ENCODE results near the gene LYPD6. TPM values are rescaled to one million over a fixed set of nuclear protein-coding genes. Genes with fewer than 3 reads are reported as not detected.

Gene LYPD6
- total and polyA plus RNA-seq, 2 donors (not counting 3 experiments of a cell fraction or from before 2014, with no cell fraction given), result 3.0 to 4.0 TPM

GRCh38 chr2:149281441-149281840, 48.9 kb upstream of the LYPD6 start:
- H2AFZ ChIP-seq (ENCODE audit: low read depth, low read length), result no peak overlapping the region
- H3K9ac ChIP-seq (replicated peaks; ENCODE audit: extremely low read depth, insufficient read depth, low read length), result no peak overlapping the region
- H3K9me1 ChIP-seq (replicated peaks; ENCODE audit: control insufficient read depth, extremely low read depth, insufficient read depth, low read length), result no peaks in the 10 kb centered on the region
- no peak overlapping the region for H3K27ac ChIP-seq (ENCODE audit: insufficient read depth, low read depth, low read length)
- H4K20me1 ChIP-seq (replicated peaks; ENCODE audit: control insufficient read depth, extremely low read depth, insufficient read depth, low read length), result no peaks in the 10 kb centered on the region
- no TSS peak for BruUV-seq (replicated peaks)
- POLR2A ChIA-PET, result no interaction called here
- intact Hi-C loops (cut with micrococcal nuclease) (no loop called here), dilution Hi-C loops (cut with MboI; ENCODE audit: extremely low pct_ligation_motif_present, low sequenced_read_pairs) (no loop called here)
- no peaks in the 10 kb centered on the region for H3K4me1 ChIP-seq (ENCODE audit: control insufficient read depth, extremely low read depth, insufficient read depth, low read length)
- no peaks in the 10 kb centered on the region for H3K27me3 ChIP-seq (ENCODE audit: control insufficient read depth in 2 of 2, insufficient read depth in 2 of 2, low read length in 2 of 2)
- FAIRE-seq (no peak), DNase-seq (ENCODE audit: low read depth, low spot score) (no peak)
- H3K9me3 ChIP-seq (replicated peaks; ENCODE audit: control insufficient read depth, insufficient read depth, low read length), result no peaks in the 10 kb centered on the region
- no peaks in the 10 kb centered on the region for H3K79me2 ChIP-seq (ENCODE audit: control insufficient read depth, insufficient read depth, low read length)
- TF ChIP-seq GATA2 (IDR thresholded peaks at IDR 0.05; ENCODE audit: insufficient read depth, insufficient read length, low read depth, low read length) (no peak), MYC (IDR thresholded peaks at IDR 0.05; ENCODE audit: low read depth, low read length) (no peak), FOS (IDR thresholded peaks at IDR 0.05; ENCODE audit: borderline replicate concordance, insufficient read depth, low read length) (no peak), EZH2 (IDR thresholded peaks at IDR 0.05; ENCODE audit: borderline replicate concordance, low read depth, low read length, severe bottlenecking) (no peak), MAX (IDR thresholded peaks at IDR 0.05; ENCODE audit: insufficient read depth, insufficient read length) (no peak), POLR2A (IDR thresholded peaks at IDR 0.05; ENCODE audit: low read depth, low read length) (no peak), JUN (IDR thresholded peaks at IDR 0.05; ENCODE audit: borderline replicate concordance, insufficient read depth, insufficient read length, low read depth) (no peak), POLR2AphosphoS5 (IDR thresholded peaks at IDR 0.05; ENCODE audit: insufficient read depth, low read depth, low read length) (no peak)
- TF ChIP-seq, protein P1, sequence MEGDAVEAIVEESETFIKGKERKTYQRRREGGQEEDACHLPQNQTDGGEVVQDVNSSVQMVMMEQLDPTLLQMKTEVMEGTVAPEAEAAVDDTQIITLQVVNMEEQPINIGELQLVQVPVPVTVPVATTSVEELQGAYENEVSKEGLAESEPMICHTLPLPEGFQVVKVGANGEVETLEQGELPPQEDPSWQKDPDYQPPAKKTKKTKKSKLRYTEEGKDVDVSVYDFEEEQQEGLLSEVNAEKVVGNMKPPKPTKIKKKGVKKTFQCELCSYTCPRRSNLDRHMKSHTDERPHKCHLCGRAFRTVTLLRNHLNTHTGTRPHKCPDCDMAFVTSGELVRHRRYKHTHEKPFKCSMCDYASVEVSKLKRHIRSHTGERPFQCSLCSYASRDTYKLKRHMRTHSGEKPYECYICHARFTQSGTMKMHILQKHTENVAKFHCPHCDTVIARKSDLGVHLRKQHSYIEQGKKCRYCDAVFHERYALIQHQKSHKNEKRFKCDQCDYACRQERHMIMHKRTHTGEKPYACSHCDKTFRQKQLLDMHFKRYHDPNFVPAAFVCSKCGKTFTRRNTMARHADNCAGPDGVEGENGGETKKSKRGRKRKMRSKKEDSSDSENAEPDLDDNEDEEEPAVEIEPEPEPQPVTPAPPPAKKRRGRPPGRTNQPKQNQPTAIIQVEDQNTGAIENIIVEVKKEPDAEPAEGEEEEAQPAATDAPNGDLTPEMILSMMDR (IDR thresholded peaks at IDR 0.05; ENCODE audit: extremely low read depth in 1 of 2, insufficient read depth in 1 of 2, low read depth in 1 of 2, low read length in 2 of 2), result no peak
- H3K4me3 ChIP-seq (replicated peaks in 1 of 3; ENCODE audit: insufficient read depth in 1 of 3, low read depth in 1 of 3, low read length in 3 of 3), result no peak overlapping the region
- H3K36me3 ChIP-seq (ENCODE audit: control insufficient read depth in 2 of 2, extremely low read depth in 1 of 2, insufficient read depth in 2 of 2, low read length in 2 of 2), result no peaks in the 10 kb centered on the region
- CTCF ChIA-PET, result no interaction called here
- no peak overlapping the region for H3K4me2 ChIP-seq (ENCODE audit: insufficient read depth, low read length)

Measured in endothelial cell of umbilical vein (primary cell).